Frontal cortex (tissue), 4 donors: ENCODE data around the gene ADGRF1. TPM values are rescaled to one million over a fixed set of nuclear protein-coding genes. Genes with fewer than 3 reads are reported as not detected.

ENCODE experiments used
- DNase-seq, 2 donors: peaks; one replicate each; pipeline ENCODE4 v3.0.0; 2012; ENCODE audit warnings: low spot score in 2 of 2
- FAIRE-seq: peaks from 2 replicates; lab custom pipeline; 2012; peaks lifted over from hg19 to GRCh38; lab: Jason Lieb, UNC
- total RNA-seq: library from RNA; depleted of rRNA; stranded (reverse); fragments of >200 nt; gene quantifications from one replicate; pipeline ENCODE4 v1.2.3, GENCODE V29; 2014
- donor health status: control.
- donor health status: control.
- donor health status: control.

The ADGRF1 gene
- total RNA-seq, 1 donor from 2014 or later = not detected

DNA sequence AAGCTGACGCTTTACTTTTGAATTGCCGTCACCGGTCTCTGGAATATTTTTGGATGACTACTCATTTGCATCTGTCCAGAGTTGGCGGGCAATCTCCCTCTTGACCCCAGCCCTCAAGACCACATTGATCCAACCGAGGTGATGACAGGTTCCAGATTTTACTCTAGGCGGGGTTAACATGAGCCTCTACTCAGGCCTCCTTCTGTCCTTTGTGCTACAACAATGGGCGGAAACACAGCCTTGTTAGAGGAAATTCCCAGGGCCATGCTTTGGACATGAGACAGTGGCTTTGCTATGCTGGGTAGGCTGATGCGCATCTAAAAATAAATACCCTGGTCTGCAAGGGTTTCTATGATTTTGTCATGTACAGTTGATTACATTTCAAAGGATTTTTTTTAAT is 93.4 kb downstream of the ADGRF1 start:
- DNase-seq (no peak), FAIRE-seq (no peak)

Other genes with a start within 250 kb of the ADGRF1 start
- not detected for gene MEP1A, start 248.9 kb downstream of the ADGRF1 start, total RNA-seq
- gene ADGRF5, start 120.4 kb downstream of the ADGRF1 start, total RNA-seq = 6.5 TPM